HUES48 (cell line): ENCODE data around the gene CISD3.
A peak's percentile ranks its signal among the peaks of the same experiment; 100 is the strongest.

Experiments
- H3K27ac ChIP-seq: one replicate; pipeline ENCODE4 v1.7.0; 2013; ENCODE audit warnings: low read depth, low read length, inconsistent platforms
- H3K27me3 ChIP-seq: 2 replicates; pipeline ENCODE4 v1.6.1; 2013; ENCODE audit warnings: mild to moderate bottlenecking, low read length; ENCODE audit not compliant: control insufficient read depth, insufficient read depth
- H3K36me3 ChIP-seq: 2 replicates; pipeline ENCODE4 v1.6.1; 2013; ENCODE audit warnings: low read length; ENCODE audit not compliant: control insufficient read depth, insufficient read depth
- H3K4me1 ChIP-seq: 2 replicates; pipeline ENCODE4 v1.6.1; 2013; ENCODE audit warnings: mild to moderate bottlenecking, low read length; ENCODE audit not compliant: control insufficient read depth, insufficient read depth
- H3K4me3 ChIP-seq: 2 replicates; pipeline ENCODE4 v1.5.1; 2013; ENCODE audit warnings: mild to moderate bottlenecking, low read depth, low read length
- H3K9ac ChIP-seq: 2 replicates; pipeline ENCODE4 v1.6.1; 2013; ENCODE audit warnings: mild to moderate bottlenecking, low read depth, low read length, moderate library complexity
- H3K9me3 ChIP-seq: 2 replicates; pipeline ENCODE4 v1.6.1; 2013; ENCODE audit warnings: low read length; ENCODE audit not compliant: control insufficient read depth, insufficient read depth

The CISD3 gene

DNA sequence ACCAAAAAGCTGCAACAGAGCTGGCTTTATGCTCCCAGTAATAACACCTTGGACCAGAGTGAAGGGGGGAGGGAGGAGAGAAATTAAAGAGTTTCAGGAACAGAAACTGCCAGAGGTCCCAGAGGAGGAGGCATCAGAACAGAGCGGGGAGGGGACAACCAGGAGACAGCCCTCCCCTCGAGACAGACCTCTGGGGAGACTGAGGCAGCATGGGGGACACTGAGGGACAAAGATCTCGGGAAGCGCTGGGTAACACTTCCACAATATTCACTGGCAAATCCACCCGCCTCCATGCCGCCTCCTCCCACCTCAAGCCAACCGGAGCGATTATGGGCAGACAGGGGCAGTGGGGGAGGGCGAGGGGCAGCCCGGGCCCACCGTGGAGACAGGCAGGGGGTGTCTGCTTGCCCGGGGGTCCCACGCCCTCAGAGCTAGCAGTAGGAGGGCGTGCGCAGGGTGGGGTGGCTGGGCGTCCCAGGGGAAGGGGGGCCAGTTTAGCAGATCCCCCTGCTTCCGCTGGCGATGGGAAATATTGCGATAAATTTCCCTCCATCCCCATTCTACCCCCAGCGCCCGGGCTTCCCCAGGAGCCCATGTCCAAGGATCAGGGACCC, 16.8 kb downstream of the CISD3 start:
- Histone ChIP-seq H3K9ac (no peak overlapping the region), H3K4me1 (peaks cover 44% of the 10 kb centered on the region), H3K27me3 (peaks cover 8% of the 10 kb centered on the region), H3K4me3 (peak overlapping the region; percentile 76), H3K9me3 (no peaks in the 10 kb centered on the region), H3K27ac (peak overlapping the region; percentile 93), H3K36me3 (peaks cover 5% of the 10 kb centered on the region; the same call in 1 of the 2 replicates)

DNA sequence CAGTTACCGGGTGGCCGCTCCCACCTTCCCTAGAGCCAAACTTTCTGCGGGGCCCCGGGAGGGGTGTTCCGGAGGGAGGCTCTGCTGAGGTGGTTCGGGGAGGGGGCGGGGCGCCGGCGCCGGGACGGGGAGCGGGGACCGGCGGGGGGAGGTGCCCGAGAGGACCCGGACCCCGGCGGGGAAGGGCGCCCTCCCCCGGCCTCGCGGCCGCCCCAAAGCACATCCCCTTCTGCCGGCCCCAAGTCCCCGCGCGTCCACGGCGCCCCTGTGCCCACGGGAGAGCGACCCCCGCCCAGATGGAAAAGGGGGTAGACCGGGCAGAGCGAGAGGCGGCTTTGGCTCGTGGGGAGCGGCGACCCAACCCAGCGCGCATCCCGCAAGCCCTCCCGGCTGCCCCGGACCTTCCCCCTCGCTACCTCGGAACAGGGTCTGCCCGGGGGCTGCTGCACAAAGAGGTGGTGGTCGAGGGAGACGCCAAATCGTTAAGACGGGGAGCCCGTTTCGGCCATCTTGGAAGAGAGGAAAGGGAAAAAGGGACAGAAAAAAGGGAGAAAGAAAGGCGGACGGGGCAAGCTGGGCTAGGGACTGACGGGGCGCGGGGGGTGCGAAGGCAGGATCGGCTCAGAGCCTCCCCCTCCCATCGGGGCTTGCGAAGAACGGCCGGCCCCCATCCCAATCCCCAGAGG, 17.5 kb downstream of the CISD3 start:
- peak overlapping the region; percentile 93 for H3K27ac ChIP-seq
- H3K4me3 ChIP-seq = peak overlapping the region; percentile 76
- peaks cover 3% of the 10 kb centered on the region; the same call in 1 of the 2 replicates for H3K36me3 ChIP-seq
- H3K9ac ChIP-seq = peak overlapping the region; percentile 72
- H3K27me3 ChIP-seq = peaks cover 8% of the 10 kb centered on the region
- H3K9me3 ChIP-seq = no peaks in the 10 kb centered on the region
- peaks cover 39% of the 10 kb centered on the region for H3K4me1 ChIP-seq

DNA sequence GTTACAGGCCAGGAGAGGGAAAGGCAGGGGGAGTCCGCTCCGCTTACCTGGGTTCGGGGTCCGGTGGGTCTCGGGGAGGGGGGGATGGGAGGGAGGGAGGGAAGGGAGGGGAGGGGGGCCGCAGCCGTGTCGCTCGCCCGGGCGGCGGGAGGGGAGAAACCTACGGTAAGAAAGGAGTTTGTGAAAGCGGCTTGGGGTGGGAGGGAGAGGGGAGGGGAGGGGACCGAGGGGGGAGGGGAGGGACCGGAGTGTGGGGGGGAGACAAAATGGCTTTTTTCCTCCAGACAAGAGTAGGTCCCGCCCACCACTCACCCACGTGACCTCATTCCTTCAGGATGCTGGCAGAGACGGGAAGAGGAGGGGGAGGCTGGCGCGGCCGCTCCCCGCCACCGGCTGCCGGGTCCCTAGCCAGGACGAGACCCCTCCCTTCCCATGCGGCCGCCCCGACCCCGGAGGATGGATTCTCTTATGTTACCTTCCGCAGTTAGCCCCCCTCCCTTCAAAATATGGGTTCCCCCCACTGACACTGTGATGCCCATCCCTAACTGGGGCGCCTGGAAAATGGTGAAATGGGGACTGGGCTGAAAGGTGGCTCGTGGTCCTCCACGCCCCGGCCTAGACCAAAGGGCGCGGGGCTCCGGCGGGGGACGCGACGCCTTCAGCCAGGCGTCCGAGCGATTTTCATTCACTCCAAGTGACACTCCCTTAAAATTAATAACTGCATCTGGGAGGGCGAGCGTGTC, 18.2 kb downstream of the CISD3 start, which contains the start of gene PCGF2:
TSS of gene PCGF2 (minus strand) at position 188 of the 743 bp plus-strand sequence. CDS start 7,934 bp downstream, outside the sequence.
- Histone ChIP-seq H3K4me3 (peak within 1 kb of the TSS; percentile 93), H3K27ac (peak within 1 kb of the TSS; percentile 93), H3K9ac (peak within 1 kb of the TSS; percentile 72), H3K9me3 (no peaks in the 10 kb centered on the region), H3K36me3 (no peaks in the 10 kb centered on the region), H3K4me1 (peaks cover 37% of the 10 kb centered on the region), H3K27me3 (peaks cover 8% of the 10 kb centered on the region)

DNA sequence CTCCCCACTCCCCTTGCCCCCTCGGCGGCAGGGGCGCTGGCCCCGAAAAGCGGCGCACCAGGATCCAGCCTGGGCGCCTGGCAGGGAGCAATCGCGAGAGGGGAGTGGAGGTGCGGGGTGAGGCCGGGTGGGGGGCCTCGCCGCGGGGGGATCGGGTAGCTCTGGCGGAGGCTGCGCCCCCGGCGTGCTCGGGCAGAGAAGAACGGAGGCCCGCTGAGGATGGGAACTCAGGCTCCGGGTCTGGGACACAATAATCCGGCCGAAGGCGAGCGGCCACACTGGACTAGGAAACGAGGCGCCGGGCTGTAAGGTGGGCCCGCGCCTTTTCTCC, 18.7 kb downstream of the CISD3 start:
- Histone ChIP-seq H3K36me3 (peaks cover 3% of the 10 kb centered on the region; the same call in 1 of the 2 replicates), H3K4me1 (peaks cover 32% of the 10 kb centered on the region), H3K27me3 (peaks cover 8% of the 10 kb centered on the region), H3K4me3 (peak overlapping the region; percentile 93), H3K27ac (peak overlapping the region; percentile 84), H3K9me3 (no peaks in the 10 kb centered on the region), H3K9ac (peak overlapping the region; percentile 70)

DNA sequence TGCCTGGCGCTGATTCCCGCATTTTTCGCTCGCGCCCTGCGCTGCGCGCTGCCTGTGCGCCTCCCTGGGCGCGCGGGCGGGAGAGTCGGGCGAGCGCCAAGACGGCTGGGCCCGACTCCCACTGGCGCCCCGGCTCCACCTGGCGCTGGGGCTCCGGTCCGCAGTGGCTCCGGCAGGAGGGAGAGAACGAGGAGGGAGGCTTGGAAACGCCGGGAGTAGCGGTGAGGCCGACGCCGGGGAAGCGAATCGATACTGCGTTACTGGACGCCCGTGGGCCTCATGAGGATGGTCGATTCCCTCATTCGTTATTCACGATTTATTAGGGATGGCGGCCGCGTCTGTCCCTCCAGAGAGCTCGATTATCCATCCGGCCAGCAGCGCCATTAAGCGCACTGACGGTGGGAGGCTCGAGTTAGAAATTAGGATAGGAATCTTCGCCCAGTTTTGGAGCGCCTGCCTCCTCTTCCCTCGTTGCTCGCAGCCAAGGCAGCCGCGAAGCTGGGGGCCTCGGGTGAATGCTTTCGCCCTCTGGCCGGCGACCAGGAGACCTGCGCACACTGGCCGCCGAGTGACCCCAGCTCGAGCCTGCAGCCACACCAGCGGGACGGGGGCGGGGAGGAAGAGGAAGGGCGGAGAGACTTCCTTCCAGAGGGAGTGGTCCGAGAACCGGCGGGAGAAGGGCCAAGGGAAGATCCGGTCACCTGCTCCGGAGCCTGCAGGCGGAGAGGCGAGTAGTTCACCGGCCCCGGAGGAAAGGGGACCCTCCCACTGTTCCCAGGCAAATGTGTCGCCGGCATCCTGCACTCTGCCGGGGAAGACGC, 19.3 kb downstream of the CISD3 start:
- peaks cover 5% of the 10 kb centered on the region for H3K36me3 ChIP-seq
- peaks cover 29% of the 10 kb centered on the region for H3K4me1 ChIP-seq
- peak overlapping the region; percentile 84 for H3K27ac ChIP-seq
- peaks cover 8% of the 10 kb centered on the region for H3K27me3 ChIP-seq
- peak overlapping the region; percentile 93 for H3K4me3 ChIP-seq
- no peaks in the 10 kb centered on the region for H3K9me3 ChIP-seq
- H3K9ac ChIP-seq = peak overlapping the region; percentile 70

- 0 out of 2 replicates have a peak overlapping the region, but pooled peaks have one; percentile 31 for H3K9ac ChIP-seq
- H3K27ac ChIP-seq = peak overlapping the region; percentile 84
Measured at GRCh38 chr17:38750044-38750311, 19.8 kb downstream of the CISD3 start.

DNA sequence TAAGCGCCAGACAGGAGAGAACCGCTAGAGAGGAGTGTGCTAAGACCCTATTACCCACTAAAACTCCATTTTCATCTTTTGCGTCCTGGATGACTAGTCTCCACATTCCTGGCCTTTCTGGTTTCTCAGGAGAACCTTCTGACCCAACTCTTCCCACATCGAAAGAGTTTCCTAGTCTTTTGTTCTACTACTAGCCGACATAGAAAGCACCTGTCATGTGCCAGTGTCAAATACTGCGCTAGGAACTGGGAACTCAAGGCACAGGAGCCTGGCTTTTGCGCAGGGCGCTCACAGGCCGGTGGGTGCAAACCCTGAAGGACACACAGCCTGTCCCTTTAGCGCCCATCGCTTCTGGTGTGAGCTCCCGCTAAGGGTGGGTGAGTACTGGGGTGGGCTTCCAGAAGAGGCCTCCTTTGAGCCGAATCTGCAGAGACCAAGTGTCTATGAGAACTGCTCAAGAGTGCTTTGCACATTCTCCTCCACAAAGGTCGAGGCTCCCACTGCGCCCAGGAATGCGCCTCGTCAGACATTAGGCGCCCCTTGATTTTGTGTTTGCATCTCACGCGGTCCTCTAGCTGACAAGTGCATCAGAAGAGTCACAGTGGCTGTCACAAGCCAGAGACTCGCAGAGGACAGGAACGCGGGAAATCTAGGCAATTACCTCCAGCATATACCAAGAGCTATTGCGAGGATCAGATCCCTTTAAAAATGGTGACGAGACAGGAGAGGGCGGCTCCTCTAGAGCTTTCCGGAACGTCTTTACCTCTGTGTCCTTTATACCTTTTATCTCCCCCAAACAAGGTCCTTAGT, 20.4 kb downstream of the CISD3 start:
- peaks cover 22% of the 10 kb centered on the region for H3K4me1 ChIP-seq
- H3K9ac ChIP-seq = no peak overlapping the region
- H3K27me3 ChIP-seq = peaks cover 8% of the 10 kb centered on the region
- peak overlapping the region; percentile 93 for H3K4me3 ChIP-seq
- H3K9me3 ChIP-seq = no peaks in the 10 kb centered on the region
- H3K36me3 ChIP-seq = peaks cover 13% of the 10 kb centered on the region
- H3K27ac ChIP-seq = peak overlapping the region; percentile 84

More at GRCh38 chr17:38750044-38750311, 19.8 kb downstream of the CISD3 start:
- no peaks in the 10 kb centered on the region for H3K9me3 ChIP-seq
- H3K27me3 ChIP-seq = peaks cover 8% of the 10 kb centered on the region
- H3K36me3 ChIP-seq = peaks cover 11% of the 10 kb centered on the region
- H3K4me1 ChIP-seq = peaks cover 25% of the 10 kb centered on the region
- H3K4me3 ChIP-seq = peak overlapping the region; percentile 93

DNA sequence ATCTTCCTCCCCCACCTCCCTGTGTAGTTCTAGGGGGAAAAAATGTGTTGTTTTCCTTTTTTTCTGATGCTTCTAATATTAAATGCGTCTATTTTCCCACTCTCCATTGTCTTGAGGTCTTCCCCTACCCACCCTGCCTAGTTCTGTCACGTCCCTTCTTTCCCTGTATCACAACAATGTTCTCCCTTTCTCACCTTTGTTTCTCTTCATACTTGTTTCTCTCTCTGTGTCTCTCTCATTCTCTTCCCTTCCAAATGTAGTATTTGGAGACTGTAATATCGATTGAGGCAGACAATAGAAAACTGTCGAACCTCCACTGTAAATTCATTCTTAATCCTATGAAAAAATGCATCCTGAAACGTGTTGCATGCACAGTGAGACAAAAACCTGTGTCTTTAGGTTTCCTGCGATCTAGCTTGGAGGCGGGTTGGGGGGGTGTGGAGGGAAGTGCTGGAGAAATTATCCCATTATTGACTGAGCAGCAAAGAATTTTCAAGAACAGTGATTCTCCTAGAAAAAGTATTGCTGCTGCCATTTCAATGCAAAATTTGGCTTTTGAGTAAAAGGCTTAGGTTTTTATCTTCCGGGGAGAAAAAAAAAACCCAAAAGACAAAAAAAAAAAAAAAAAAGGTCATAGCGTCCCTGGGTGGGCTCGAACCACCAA, 21.1 kb downstream of the CISD3 start:
- no peak overlapping the region for H3K27ac ChIP-seq

DNA sequence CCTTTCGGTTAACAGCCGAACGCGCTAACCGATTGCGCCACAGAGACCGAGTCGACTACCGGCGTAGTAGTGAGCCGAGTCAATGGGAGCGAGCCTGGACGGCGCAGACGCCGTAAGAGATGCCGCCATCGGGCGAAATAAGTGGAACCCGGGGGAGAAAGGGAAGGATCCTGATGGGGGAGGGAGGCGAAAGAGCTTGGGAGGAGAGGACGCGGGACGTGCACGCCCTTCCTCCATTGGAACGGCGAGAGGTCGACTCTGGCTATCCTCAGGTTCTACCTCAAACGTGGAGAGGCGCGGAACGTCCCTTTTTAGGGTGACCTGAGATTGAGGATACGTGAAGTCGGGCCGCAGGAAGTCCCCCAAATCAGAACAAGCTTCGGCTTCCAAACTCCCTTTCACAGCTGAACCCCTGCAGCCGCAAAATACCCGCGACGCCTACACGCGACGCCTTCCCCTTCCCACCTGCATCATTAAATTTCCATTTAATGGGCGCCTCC, 21.7 kb downstream of the CISD3 start:
- Histone ChIP-seq H3K9me3 (no peaks in the 10 kb centered on the region), H3K27me3 (peaks cover 8% of the 10 kb centered on the region), H3K27ac (peak overlapping the region; percentile 92), H3K36me3 (peaks cover 25% of the 10 kb centered on the region), H3K9ac (peak overlapping the region; percentile 84), H3K4me1 (peaks cover 10% of the 10 kb centered on the region), H3K4me3 (peak overlapping the region; percentile 93)

More for the DNA sequence above, 21.1 kb downstream of the CISD3 start:
- peaks cover 8% of the 10 kb centered on the region for H3K27me3 ChIP-seq
- H3K4me1 ChIP-seq = peaks cover 15% of the 10 kb centered on the region
- H3K36me3 ChIP-seq = peaks cover 21% of the 10 kb centered on the region
- H3K9ac ChIP-seq = no peak overlapping the region
- peak overlapping the region; percentile 93 for H3K4me3 ChIP-seq
- H3K9me3 ChIP-seq = no peaks in the 10 kb centered on the region
